CD4-positive, alpha-beta T cell treated with Interleukin-12 subunit alpha and Interleukin-12 subunit beta, for 1 hour (primary cell): ENCODE measurements around the gene MYCBP.

ENCODE experiments used
- DNase-seq: peaks from one replicate; pipeline ENCODE4 v3.0.0-alpha.2; 2020

MYCBP gene

GRCh38 chr1:38819040-38819439 is 54.1 kb downstream of the MYCBP start:
- no peak for DNase-seq

DNA sequence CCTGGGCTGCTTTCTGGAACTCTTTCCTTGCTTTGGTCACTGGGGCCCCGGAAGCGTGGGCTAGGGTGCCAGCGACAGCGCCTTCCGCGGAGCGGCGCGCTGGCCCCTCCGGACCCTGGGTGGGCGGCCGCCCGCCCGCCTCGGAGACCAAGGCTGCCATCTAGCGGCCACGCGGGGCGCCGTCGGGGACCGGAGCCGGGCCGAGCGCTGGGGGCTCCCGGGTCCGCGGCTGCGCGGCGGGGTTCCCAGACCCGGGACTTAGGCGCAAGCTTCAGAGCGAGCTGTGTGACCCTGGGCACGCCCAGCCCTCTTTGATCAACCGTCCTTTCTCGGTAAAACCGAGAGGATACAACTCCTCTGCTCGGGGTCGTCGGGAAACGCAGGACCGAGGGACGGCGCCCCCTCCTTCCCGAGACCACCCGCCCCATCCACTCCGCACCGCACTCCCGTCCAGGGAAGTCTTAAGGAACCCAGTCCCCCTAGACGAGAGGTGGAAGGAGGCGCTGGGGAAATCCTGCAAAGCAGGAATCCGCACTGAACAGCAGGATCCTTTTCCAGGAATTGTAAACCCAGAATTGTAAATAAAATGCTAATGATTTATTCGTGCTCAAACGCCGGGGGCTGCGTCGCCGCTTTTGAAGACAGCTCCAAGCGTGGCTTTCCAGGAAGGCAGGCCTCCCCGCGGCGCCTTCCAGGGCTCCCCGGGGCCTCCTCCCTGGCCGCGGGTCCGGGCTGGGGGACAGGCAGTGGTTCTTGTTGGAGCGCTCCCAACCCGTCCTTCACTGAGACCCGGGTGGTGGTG is 54.8 kb downstream of the MYCBP start:
- peak; percentile 33 for DNase-seq

- no peak for DNase-seq
Measured at GRCh38 chr1:38817267-38818174, 55.6 kb downstream of the MYCBP start.

- no peak for DNase-seq
Measured at GRCh38 chr1:38815903-38816627, 57.1 kb downstream of the MYCBP start.

GRCh38 chr1:38814984-38815464 is 58.1 kb downstream of the MYCBP start:
- DNase-seq: no peak

- DNase-seq: no peak
Measured at GRCh38 chr1:38814444-38814983, 58.6 kb downstream of the MYCBP start.

GRCh38 chr1:38812981-38813380 is 60.2 kb downstream of the MYCBP start:
- DNase-seq: no peak
